Measurements from ENCODE around the gene NUMB.

DNA sequence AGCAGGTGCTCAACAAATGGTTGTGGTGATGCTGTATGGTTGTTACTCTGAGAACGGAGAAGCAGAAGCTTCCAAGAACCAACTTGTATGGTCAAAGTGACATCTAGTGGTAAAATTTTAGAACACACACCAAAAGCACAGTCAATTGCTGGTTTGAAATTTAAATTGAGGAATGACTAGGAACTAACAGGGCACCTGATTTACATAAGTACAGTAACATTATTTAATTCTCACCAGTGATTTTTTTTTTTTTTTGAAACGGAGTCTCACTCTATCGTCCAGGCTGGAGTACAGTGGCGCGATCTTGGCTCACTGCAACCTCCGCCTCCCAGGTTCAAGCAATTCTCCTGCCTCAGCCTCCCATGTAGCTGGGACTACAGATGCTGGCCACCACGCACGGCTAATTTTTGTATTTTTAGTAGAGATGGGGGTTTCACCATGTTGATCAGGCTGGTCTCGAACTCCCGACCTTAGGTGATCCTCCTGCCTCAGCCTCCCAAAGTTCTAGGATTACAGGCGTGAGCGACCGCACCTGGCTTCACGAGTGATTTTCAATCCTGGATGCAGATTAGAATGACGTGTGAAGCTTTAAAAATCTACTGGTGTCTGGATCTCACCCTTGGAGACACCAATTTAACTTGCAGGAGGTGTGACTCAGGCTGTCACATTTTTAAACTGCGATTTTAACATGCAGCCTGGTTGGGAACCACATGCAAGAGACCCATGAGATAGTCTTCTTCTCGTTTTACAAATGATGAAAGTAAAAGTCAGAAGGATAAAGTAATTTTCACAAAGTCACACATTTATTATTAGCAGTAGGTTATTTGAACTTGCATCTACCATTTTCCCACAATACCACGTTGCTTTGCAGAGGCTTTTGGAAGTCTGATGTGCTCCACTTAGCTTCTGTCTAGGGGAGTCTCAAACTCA is 14.1 kb upstream of the NUMB start:
- TF ChIP-seq, protein P1, sequence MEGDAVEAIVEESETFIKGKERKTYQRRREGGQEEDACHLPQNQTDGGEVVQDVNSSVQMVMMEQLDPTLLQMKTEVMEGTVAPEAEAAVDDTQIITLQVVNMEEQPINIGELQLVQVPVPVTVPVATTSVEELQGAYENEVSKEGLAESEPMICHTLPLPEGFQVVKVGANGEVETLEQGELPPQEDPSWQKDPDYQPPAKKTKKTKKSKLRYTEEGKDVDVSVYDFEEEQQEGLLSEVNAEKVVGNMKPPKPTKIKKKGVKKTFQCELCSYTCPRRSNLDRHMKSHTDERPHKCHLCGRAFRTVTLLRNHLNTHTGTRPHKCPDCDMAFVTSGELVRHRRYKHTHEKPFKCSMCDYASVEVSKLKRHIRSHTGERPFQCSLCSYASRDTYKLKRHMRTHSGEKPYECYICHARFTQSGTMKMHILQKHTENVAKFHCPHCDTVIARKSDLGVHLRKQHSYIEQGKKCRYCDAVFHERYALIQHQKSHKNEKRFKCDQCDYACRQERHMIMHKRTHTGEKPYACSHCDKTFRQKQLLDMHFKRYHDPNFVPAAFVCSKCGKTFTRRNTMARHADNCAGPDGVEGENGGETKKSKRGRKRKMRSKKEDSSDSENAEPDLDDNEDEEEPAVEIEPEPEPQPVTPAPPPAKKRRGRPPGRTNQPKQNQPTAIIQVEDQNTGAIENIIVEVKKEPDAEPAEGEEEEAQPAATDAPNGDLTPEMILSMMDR (conservative IDR thresholded peaks at IDR 0.05 in 1 of 2, IDR thresholded peaks at IDR 0.05 in 1 of 2; ENCODE audit: low read depth in 1 of 2, low read length in 2 of 2), result peak; percentile 55 to 65
- TF ChIP-seq EZH2 (IDR thresholded peaks at IDR 0.05; ENCODE audit: low read length, missing control alignments), result no peak
